Measurements from ENCODE around the gene LYSMD2.

DNA sequence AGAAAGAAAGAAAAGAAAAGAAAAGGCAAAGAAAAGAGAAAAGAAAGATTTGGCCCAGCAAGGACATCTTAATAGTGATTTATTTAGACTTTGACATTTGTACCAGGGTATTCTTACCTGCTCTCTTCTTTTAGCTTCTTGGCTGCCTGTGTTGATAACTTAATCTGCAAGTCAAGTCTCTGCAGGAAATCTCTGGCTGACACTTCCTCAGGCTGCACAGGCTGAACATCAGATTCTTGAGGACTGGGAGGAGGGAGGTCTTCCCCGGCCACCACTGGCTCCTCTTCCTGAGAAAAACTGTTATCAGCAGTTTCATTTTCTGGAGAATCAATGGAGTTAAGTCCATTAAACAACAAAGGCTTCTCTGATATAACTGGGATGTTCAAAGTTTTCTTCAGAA lies 12.8 kb downstream of the LYSMD2 start:
- no peak for TF ChIP-seq POLR2A (IDR thresholded peaks at IDR 0.05)
- TF ChIP-seq, protein P1, sequence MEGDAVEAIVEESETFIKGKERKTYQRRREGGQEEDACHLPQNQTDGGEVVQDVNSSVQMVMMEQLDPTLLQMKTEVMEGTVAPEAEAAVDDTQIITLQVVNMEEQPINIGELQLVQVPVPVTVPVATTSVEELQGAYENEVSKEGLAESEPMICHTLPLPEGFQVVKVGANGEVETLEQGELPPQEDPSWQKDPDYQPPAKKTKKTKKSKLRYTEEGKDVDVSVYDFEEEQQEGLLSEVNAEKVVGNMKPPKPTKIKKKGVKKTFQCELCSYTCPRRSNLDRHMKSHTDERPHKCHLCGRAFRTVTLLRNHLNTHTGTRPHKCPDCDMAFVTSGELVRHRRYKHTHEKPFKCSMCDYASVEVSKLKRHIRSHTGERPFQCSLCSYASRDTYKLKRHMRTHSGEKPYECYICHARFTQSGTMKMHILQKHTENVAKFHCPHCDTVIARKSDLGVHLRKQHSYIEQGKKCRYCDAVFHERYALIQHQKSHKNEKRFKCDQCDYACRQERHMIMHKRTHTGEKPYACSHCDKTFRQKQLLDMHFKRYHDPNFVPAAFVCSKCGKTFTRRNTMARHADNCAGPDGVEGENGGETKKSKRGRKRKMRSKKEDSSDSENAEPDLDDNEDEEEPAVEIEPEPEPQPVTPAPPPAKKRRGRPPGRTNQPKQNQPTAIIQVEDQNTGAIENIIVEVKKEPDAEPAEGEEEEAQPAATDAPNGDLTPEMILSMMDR (IDR thresholded peaks at IDR 0.05): no peak
